Osteoblast (primary cell): ENCODE data around the gene CEP164. TPM values are rescaled to one million over a fixed set of nuclear protein-coding genes. Genes with fewer than 3 reads are reported as not detected.

Experiments
- DNase-seq: peaks from one replicate; pipeline ENCODE4 v3.0.0; 2011; ENCODE audit warnings: low spot score, mixed read lengths; ENCODE audit not compliant: insufficient read length; ENCODE audit errors: missing footprints
- H2AFZ ChIP-seq: 2 replicates; pipeline ENCODE4 v1.6.0; 2011; ENCODE audit warnings: mild to moderate bottlenecking, low read length
- H3K27ac ChIP-seq: 2 replicates; pipeline ENCODE4 v1.5.1; 2011; ENCODE audit warnings: mild to moderate bottlenecking, low read depth, low read length, moderate library complexity
- H3K27me3 ChIP-seq: 2 replicates; pipeline ENCODE4 v1.6.0; 2012; ENCODE audit warnings: mild to moderate bottlenecking, control low read depth, inconsistent platforms, low read length, moderate library complexity; ENCODE audit not compliant: insufficient read depth
- H3K36me3 ChIP-seq: 2 replicates; pipeline ENCODE4 v1.5.1; 2011; ENCODE audit warnings: mild to moderate bottlenecking, low read length, control low read depth, moderate library complexity; ENCODE audit not compliant: insufficient read depth
- H3K4me1 ChIP-seq: 2 replicates; pipeline ENCODE4 v1.5.1; 2011; ENCODE audit warnings: mild to moderate bottlenecking, low read length, control low read depth, moderate library complexity; ENCODE audit not compliant: insufficient read depth
- H3K4me2 ChIP-seq: 2 replicates; pipeline ENCODE4 v1.6.0; 2011; ENCODE audit warnings: mild to moderate bottlenecking, low read length; ENCODE audit not compliant: insufficient read depth
- H3K4me3 ChIP-seq: fragments of 200-600 bp; sonication (generic); 3 replicates; pipeline ENCODE4 v1.5.1; 2012; ENCODE audit warnings: mild to moderate bottlenecking, low read length, inconsistent platforms; ENCODE audit not compliant: insufficient read depth
- H3K79me2 ChIP-seq: 2 replicates; pipeline ENCODE4 v1.6.0; 2012; ENCODE audit warnings: mild to moderate bottlenecking, low read length, control low read depth, inconsistent platforms; ENCODE audit not compliant: insufficient read depth
- H3K9me3 ChIP-seq: 2 replicates; pipeline ENCODE4 v1.5.1; 2011; ENCODE audit warnings: low read depth, low read length, control low read depth
- H4K20me1 ChIP-seq: 2 replicates; pipeline ENCODE4 v1.6.0; 2012; ENCODE audit warnings: mild to moderate bottlenecking, low read length, control low read depth; ENCODE audit not compliant: insufficient read depth
- CTCF ChIP-seq: IDR thresholded peaks from 2 replicates; pipeline ENCODE4 v1.5.1; 2011; ENCODE audit warnings: mild to moderate bottlenecking, low read depth, low read length, moderate library complexity; ENCODE audit errors: extremely low read depth
- total RNA-seq: library from RNA; depleted of rRNA; stranded (reverse); fragments of >200 nt; gene quantifications from 2 replicates; pipeline ENCODE4 v1.2.3, GENCODE V29; 2012

CEP164 gene
- total RNA-seq, 1 donor = 38.0 TPM

- no peak overlapping the region for H3K4me2 ChIP-seq
Measured at GRCh38 chr11:117425679-117426296, 98.1 kb downstream of the CEP164 start.

GRCh38 chr11:117426297-117426685, 98.6 kb downstream of the CEP164 start:
- Histone ChIP-seq H3K27me3 (peaks cover 12% of the 10 kb centered on the region), H3K79me2 (no peaks in the 10 kb centered on the region), H4K20me1 (no peaks in the 10 kb centered on the region), H3K9me3 (no peaks in the 10 kb centered on the region), H3K4me1 (peaks cover 6% of the 10 kb centered on the region), H3K27ac (no peak overlapping the region), H3K4me2 (peak overlapping the region; percentile 6), H3K4me3 (no peak overlapping the region), H3K36me3 (no peaks in the 10 kb centered on the region), H2AFZ (no peak overlapping the region)
- DNase-seq = peak; percentile 95
- peak; percentile 96 for TF ChIP-seq CTCF

More at GRCh38 chr11:117425679-117426296, 98.1 kb downstream of the CEP164 start:
- H4K20me1 ChIP-seq = no peaks in the 10 kb centered on the region
- no peaks in the 10 kb centered on the region for H3K9me3 ChIP-seq
- no peak overlapping the region for H3K27ac ChIP-seq
- H3K4me1 ChIP-seq = peaks cover 6% of the 10 kb centered on the region
- H3K36me3 ChIP-seq = no peaks in the 10 kb centered on the region
- no peak overlapping the region for H3K4me3 ChIP-seq
- peak; percentile 37 for DNase-seq
- H3K27me3 ChIP-seq = peaks cover 12% of the 10 kb centered on the region
- H3K79me2 ChIP-seq = no peaks in the 10 kb centered on the region
- no peak overlapping the region for H2AFZ ChIP-seq
- no peak for TF ChIP-seq CTCF

DNA sequence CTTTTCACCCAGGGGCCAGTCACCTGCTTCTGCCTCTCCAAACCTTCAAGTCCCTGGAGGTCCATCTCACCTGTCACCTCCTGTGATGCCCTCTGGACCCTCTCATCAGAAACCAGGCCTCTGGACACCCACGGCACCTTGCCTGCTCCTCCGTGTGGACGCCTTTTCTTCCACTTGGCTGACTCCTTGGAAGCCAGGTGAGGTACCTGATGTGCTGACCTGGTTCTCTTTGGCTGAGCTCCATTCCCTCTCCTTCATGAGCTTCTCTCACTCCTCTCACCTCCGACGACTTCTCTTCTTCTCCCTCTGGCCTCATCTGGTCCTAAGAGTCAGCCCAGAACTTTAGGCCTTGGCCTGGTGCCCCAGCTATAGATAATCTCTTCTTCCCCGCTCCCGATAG, 99.3 kb downstream of the CEP164 start:
- peaks cover 6% of the 10 kb centered on the region for H3K4me1 ChIP-seq
- peak; percentile 11 for DNase-seq
- no peaks in the 10 kb centered on the region for H3K9me3 ChIP-seq
- no peak for TF ChIP-seq CTCF
- H2AFZ ChIP-seq = no peak overlapping the region
- no peak overlapping the region for H3K27ac ChIP-seq
- no peak overlapping the region for H3K4me3 ChIP-seq
- no peak overlapping the region for H3K4me2 ChIP-seq
- H3K79me2 ChIP-seq = no peaks in the 10 kb centered on the region
- no peaks in the 10 kb centered on the region for H4K20me1 ChIP-seq
- H3K27me3 ChIP-seq = peaks cover 16% of the 10 kb centered on the region
- no peaks in the 10 kb centered on the region for H3K36me3 ChIP-seq

- no peaks in the 10 kb centered on the region for H3K79me2 ChIP-seq
- no peaks in the 10 kb centered on the region for H3K36me3 ChIP-seq
- H3K4me2 ChIP-seq = no peak overlapping the region
- no peak overlapping the region for H2AFZ ChIP-seq
- TF ChIP-seq CTCF = no peak
- DNase-seq = peak; percentile 11
- peaks cover 18% of the 10 kb centered on the region for H3K27me3 ChIP-seq
- H3K4me3 ChIP-seq = no peak overlapping the region
- peaks cover 6% of the 10 kb centered on the region for H3K4me1 ChIP-seq
- no peaks in the 10 kb centered on the region for H4K20me1 ChIP-seq
- H3K9me3 ChIP-seq = no peaks in the 10 kb centered on the region
- H3K27ac ChIP-seq = no peak overlapping the region
Measured at GRCh38 chr11:117427356-117427874, 99.8 kb downstream of the CEP164 start.
